ENCODE data around the gene CCDC107. TPM values are rescaled to one million over a fixed set of nuclear protein-coding genes. Genes with fewer than 3 reads are reported as not detected.

Gene CCDC107
- total RNA-seq, 1 experiment from 2014 or later, result 16.4 TPM

GRCh38 chr9:35700942-35701341 lies 42.9 kb downstream of the CCDC107 start:
- Histone ChIP-seq H3K9me3 (ENCODE audit: low read depth, low read length, poor library complexity, severe bottlenecking) (no peaks in the 10 kb centered on the region), H3K4me3 (ENCODE audit: low read depth, low read length, poor library complexity, severe bottlenecking) (no peak overlapping the region), H3K27me3 (replicated peaks; ENCODE audit: insufficient read depth, low read depth, low read length, poor library complexity) (no peaks in the 10 kb centered on the region), H3K36me3 (ENCODE audit: insufficient read depth, low read length, poor library complexity, severe bottlenecking) (peaks cover 87% of the 10 kb centered on the region), H3K27ac (ENCODE audit: low read depth, low read length, poor library complexity, severe bottlenecking) (no peak overlapping the region), H3K4me1 (ENCODE audit: insufficient read depth, low read length, poor library complexity, severe bottlenecking) (no peaks in the 10 kb centered on the region)
- no peak for DNase-seq (ENCODE audit: low spot score)
- no TSS peak for BruUV-seq (replicated peaks)
- no peak for TF ChIP-seq EZH2 (IDR thresholded peaks at IDR 0.05; ENCODE audit: borderline replicate concordance, low read depth, low read length, poor library complexity, severe bottlenecking)
- TF ChIP-seq CTCF (conservative IDR thresholded peaks at IDR 0.05; ENCODE audit: low read depth, low read length), result no peak
- ChIA-PET POLR2A (ENCODE audit: low non-redundant PET) (no interaction called here), CTCF (no interaction called here)
- intact Hi-C loops (cut with micrococcal nuclease; ENCODE audit: unreplicated experiment), result no loop called here

GRCh38 chr9:35702696-35703095 lies 44.6 kb downstream of the CCDC107 start:
- H3K4me3 ChIP-seq (ENCODE audit: low read depth, low read length, poor library complexity, severe bottlenecking), result no peak overlapping the region
- no TSS peak for BruUV-seq (replicated peaks)

GRCh38 chr9:35703906-35704672 lies 46.0 kb downstream of the CCDC107 start:
- ChIA-PET POLR2A (ENCODE audit: low non-redundant PET) (no interaction called here), CTCF (no interaction called here)
- no peak overlapping the region for H3K27ac ChIP-seq (ENCODE audit: low read depth, low read length, poor library complexity, severe bottlenecking)
- no peaks in the 10 kb centered on the region for H3K27me3 ChIP-seq (replicated peaks; ENCODE audit: insufficient read depth, low read depth, low read length, poor library complexity)
- H3K36me3 ChIP-seq (ENCODE audit: insufficient read depth, low read length, poor library complexity, severe bottlenecking), result peaks cover 96% of the 10 kb centered on the region
- intact Hi-C loops (cut with micrococcal nuclease; ENCODE audit: unreplicated experiment), result no loop called here
- no peak overlapping the region for H3K4me3 ChIP-seq (ENCODE audit: low read depth, low read length, poor library complexity, severe bottlenecking)
- DNase-seq (ENCODE audit: low spot score), result no peak
- H3K4me1 ChIP-seq (ENCODE audit: insufficient read depth, low read length, poor library complexity, severe bottlenecking), result no peaks in the 10 kb centered on the region
- TSS peak; percentile 39 for BruUV-seq (replicated peaks)
- TF ChIP-seq CTCF (conservative IDR thresholded peaks at IDR 0.05; ENCODE audit: low read depth, low read length) (no peak), EZH2 (IDR thresholded peaks at IDR 0.05; ENCODE audit: borderline replicate concordance, low read depth, low read length, poor library complexity, severe bottlenecking) (no peak)
- H3K9me3 ChIP-seq (ENCODE audit: low read depth, low read length, poor library complexity, severe bottlenecking), result no peaks in the 10 kb centered on the region

More at GRCh38 chr9:35702696-35703095, 44.6 kb downstream of the CCDC107 start:
- no peak overlapping the region for H3K27ac ChIP-seq (ENCODE audit: low read depth, low read length, poor library complexity, severe bottlenecking)
- H3K9me3 ChIP-seq (ENCODE audit: low read depth, low read length, poor library complexity, severe bottlenecking), result no peaks in the 10 kb centered on the region
- no peak for TF ChIP-seq CTCF (conservative IDR thresholded peaks at IDR 0.05; ENCODE audit: low read depth, low read length)
- TF ChIP-seq EZH2 (IDR thresholded peaks at IDR 0.05; ENCODE audit: borderline replicate concordance, low read depth, low read length, poor library complexity, severe bottlenecking), result no peak
- CTCF ChIA-PET, result no interaction called here
- peaks cover 96% of the 10 kb centered on the region for H3K36me3 ChIP-seq (ENCODE audit: insufficient read depth, low read length, poor library complexity, severe bottlenecking)
- DNase-seq (ENCODE audit: low spot score), result no peak
- no peaks in the 10 kb centered on the region for H3K27me3 ChIP-seq (replicated peaks; ENCODE audit: insufficient read depth, low read depth, low read length, poor library complexity)
- POLR2A ChIA-PET (ENCODE audit: low non-redundant PET), result no interaction called here
- no peaks in the 10 kb centered on the region for H3K4me1 ChIP-seq (ENCODE audit: insufficient read depth, low read length, poor library complexity, severe bottlenecking)
- intact Hi-C loops (cut with micrococcal nuclease; ENCODE audit: unreplicated experiment), result no loop called here
